HCT116 (cell line): ENCODE data around the gene KIRREL1. TPM values are rescaled to one million over a fixed set of nuclear protein-coding genes. Genes with fewer than 3 reads are reported as not detected.
A peak's percentile ranks its signal among the peaks of the same experiment; 100 is the strongest.

ENCODE experiments used
- ATAC-seq: fragments of 200-7000 bp; cut with Tn5 transposase; 2 replicates; pipeline ENCODE4 v1.9.1; 2020; ENCODE audit warnings: mild to moderate bottlenecking, moderate library complexity
- BruUV-seq: library from RNA; stranded (reverse); fragments of 400-500 nt; replicated peaks from 2 replicates; lab custom pipeline; 2021; lab: Mats Ljungman, UMichigan
- CTCF ChIA-PET: fragments of 300-600 bp; sonication (Branson Sonifier 250); formaldehyde crosslinking; loops from one replicate; lab custom pipeline; 2021; ENCODE audit warnings: antibody characterized with exemption; lab: Charles Lee
- POLR2A ChIA-PET: fragments of 300-600, 350-600 bp; sonication (Branson Sonifier 250); formaldehyde crosslinking; loops from one replicate; lab custom pipeline; 2021; ENCODE audit warnings: antibody characterized with exemption; lab: Charles Lee
- RAD21 ChIA-PET, 2 experiments: fragments of 300-600 bp; sonication (Branson Sonifier 250); formaldehyde crosslinking; loops; one replicate each; lab custom pipeline; 2023; ENCODE audit warnings: low total read pairs in 2 of 2; ENCODE audit not compliant: uncharacterized antibody in 2 of 2, unreplicated experiment in 2 of 2, low non-redundant PET in 1 of 2; lab: Charles Lee
- DNase-seq: peaks from one replicate; pipeline ENCODE4 v3.0.0-alpha.2; 2010; ENCODE audit warnings: low read depth, low spot score
- H2AFZ ChIP-seq: fragments of 200-600 bp; shearing (Covaris generic), sonication (generic); 2 replicates; pipeline ENCODE4 v1.6.1; 2017; ENCODE audit warnings: low read depth, mixed run types, mixed read lengths, antibody characterized with exemption, low read length; ENCODE audit not compliant: poor library complexity, severe bottlenecking
- H3K27ac ChIP-seq: 2 replicates; pipeline ENCODE4 v1.5.1; 2012; ENCODE audit warnings: low read depth, low read length
- H3K27me3 ChIP-seq: fragments of 200-600 bp; sonication (generic); 2 replicates; pipeline ENCODE4 v1.6.1; 2016; ENCODE audit warnings: mixed run types, low read length, mixed read lengths; ENCODE audit not compliant: insufficient read depth
- H3K36me3 ChIP-seq, 2 experiments: fragments of 200-500 bp in 1 of 2; fragments of 200-600 bp in 1 of 2; sonication (Bioruptor generic) in 1 of 2; sonication (generic) in 1 of 2; 2 replicates each; pipeline versions ENCODE4 v1.5.1 to v1.6.1; 2014 to 2016; ENCODE audit warnings: low read length in 2 of 2, inconsistent platforms in 1 of 2, mixed read lengths in 1 of 2, mixed run types in 1 of 2; ENCODE audit not compliant: insufficient read depth in 2 of 2, control insufficient read depth in 1 of 2
- H3K4me1 ChIP-seq, 2 experiments: fragments of 200-600 bp in 1 of 2; sonication (generic) in 1 of 2; 2 replicates each; pipeline versions ENCODE4 v1.5.1 to v1.6.1; 2012 to 2017; ENCODE audit warnings: low read length in 2 of 2, inconsistent platforms in 1 of 2, mild to moderate bottlenecking in 1 of 2, mixed read lengths in 1 of 2, mixed run types in 1 of 2, moderate library complexity in 1 of 2; ENCODE audit not compliant: insufficient read depth in 2 of 2, control insufficient read depth in 1 of 2
- H3K4me2 ChIP-seq: fragments of 200-600 bp; sonication (generic); 2 replicates; pipeline ENCODE4 v1.6.1; 2017; ENCODE audit warnings: mixed run types, low read length, mixed read lengths
- H3K4me3 ChIP-seq, 2 experiments: fragments of 200-600 bp in 1 of 2; sonication (generic) in 1 of 2; replicated peaks in 1 of 2; 2 replicates each; pipeline ENCODE4 v1.5.1; 2011 to 2016; ENCODE audit warnings: low read length in 2 of 2, control low read depth in 1 of 2, low read depth in 1 of 2, mild to moderate bottlenecking in 1 of 2, mixed read lengths in 1 of 2, mixed run types in 1 of 2
- H3K79me2 ChIP-seq: fragments of 200-600 bp; sonication (generic); 2 replicates; pipeline ENCODE4 v1.6.1; 2017; ENCODE audit warnings: mild to moderate bottlenecking, mixed run types, low read length, moderate library complexity, mixed read lengths; ENCODE audit not compliant: insufficient read depth
- H3K9ac ChIP-seq: fragments of 200-600 bp; sonication (generic); 2 replicates; pipeline ENCODE4 v1.6.1; 2016; ENCODE audit warnings: low read length, mixed read lengths
- H3K9me2 ChIP-seq: fragments of 200-600 bp; sonication (generic), shearing (Covaris generic); 2 replicates; pipeline ENCODE4 v1.6.1; 2017; ENCODE audit warnings: mixed run types, mild to moderate bottlenecking, moderate library complexity; ENCODE audit not compliant: insufficient read depth
- H3K9me3 ChIP-seq, 2 experiments: fragments of 200-500 bp in 1 of 2; fragments of 200-600 bp in 1 of 2; sonication (Bioruptor generic) in 1 of 2; sonication (generic) in 1 of 2; 2 replicates each; pipeline ENCODE4 v1.6.1; 2014 to 2017; ENCODE audit warnings: low read length in 2 of 2, mixed read lengths in 2 of 2, inconsistent platforms in 1 of 2, low read depth in 1 of 2, mild to moderate bottlenecking in 1 of 2, mixed run types in 1 of 2, moderate library complexity in 1 of 2; ENCODE audit not compliant: control insufficient read depth in 1 of 2, insufficient read depth in 1 of 2
- H4K20me1 ChIP-seq: fragments of 200-600 bp; sonication (generic), shearing (Covaris generic); 2 replicates; pipeline ENCODE4 v1.6.1; 2017; ENCODE audit warnings: mixed run types, mild to moderate bottlenecking, moderate library complexity; ENCODE audit not compliant: insufficient read depth
- CTCF ChIP-seq, 3 experiments: fragments of 200-600 bp in 1 of 3; sonication (generic) in 1 of 3; IDR thresholded peaks in 2 of 3; conservative IDR thresholded peaks in 1 of 3; 2 replicates each; pipeline ENCODE4 v1.5.1; 2012 to 2017; ENCODE audit warnings: low read depth in 2 of 3, low read length in 2 of 3, antibody characterized with exemption in 1 of 3, borderline replicate concordance in 1 of 3, control low read depth in 1 of 3, mild to moderate bottlenecking in 1 of 3, mixed read lengths in 1 of 3, mixed run types in 1 of 3, moderate library complexity in 1 of 3; ENCODE audit not compliant: insufficient read depth in 1 of 3
- ELF1 ChIP-seq: IDR thresholded peaks from 2 replicates; pipeline ENCODE4 v1.6.1; 2012; ENCODE audit warnings: low read depth, borderline replicate concordance
- FOSL1 ChIP-seq: IDR thresholded peaks from 2 replicates; pipeline ENCODE4 v1.6.1; 2012; ENCODE audit warnings: low read depth
- JUND ChIP-seq: IDR thresholded peaks from 2 replicates; pipeline ENCODE4 v1.6.1; 2012
- RAD21 ChIP-seq: IDR thresholded peaks from 2 replicates; pipeline ENCODE4 v1.6.1; 2012; ENCODE audit warnings: low read depth, mild to moderate bottlenecking
- ZNF274 ChIP-seq: fragments of 200-500 bp; sonication (Bioruptor generic); IDR thresholded peaks from 2 replicates; pipeline ENCODE4 v1.6.1; 2014; ENCODE audit warnings: mild to moderate bottlenecking, low read depth, low read length, inconsistent platforms
- intact Hi-C: fragments of 100-400 bp; cut with micrococcal nuclease; formaldehyde crosslinking; loops from 2 replicates; pipeline ENCODE4 v1.10.0; 2022
- total RNA-seq: library from RNA; stranded (reverse); gene quantifications from one replicate; pipeline ENCODE4 v1.2.1, GENCODE V29; 2021; ENCODE audit not compliant: unreplicated experiment

Gene KIRREL1
- total RNA-seq, 1 experiment from 2014 or later, result 20.0 TPM

DNA sequence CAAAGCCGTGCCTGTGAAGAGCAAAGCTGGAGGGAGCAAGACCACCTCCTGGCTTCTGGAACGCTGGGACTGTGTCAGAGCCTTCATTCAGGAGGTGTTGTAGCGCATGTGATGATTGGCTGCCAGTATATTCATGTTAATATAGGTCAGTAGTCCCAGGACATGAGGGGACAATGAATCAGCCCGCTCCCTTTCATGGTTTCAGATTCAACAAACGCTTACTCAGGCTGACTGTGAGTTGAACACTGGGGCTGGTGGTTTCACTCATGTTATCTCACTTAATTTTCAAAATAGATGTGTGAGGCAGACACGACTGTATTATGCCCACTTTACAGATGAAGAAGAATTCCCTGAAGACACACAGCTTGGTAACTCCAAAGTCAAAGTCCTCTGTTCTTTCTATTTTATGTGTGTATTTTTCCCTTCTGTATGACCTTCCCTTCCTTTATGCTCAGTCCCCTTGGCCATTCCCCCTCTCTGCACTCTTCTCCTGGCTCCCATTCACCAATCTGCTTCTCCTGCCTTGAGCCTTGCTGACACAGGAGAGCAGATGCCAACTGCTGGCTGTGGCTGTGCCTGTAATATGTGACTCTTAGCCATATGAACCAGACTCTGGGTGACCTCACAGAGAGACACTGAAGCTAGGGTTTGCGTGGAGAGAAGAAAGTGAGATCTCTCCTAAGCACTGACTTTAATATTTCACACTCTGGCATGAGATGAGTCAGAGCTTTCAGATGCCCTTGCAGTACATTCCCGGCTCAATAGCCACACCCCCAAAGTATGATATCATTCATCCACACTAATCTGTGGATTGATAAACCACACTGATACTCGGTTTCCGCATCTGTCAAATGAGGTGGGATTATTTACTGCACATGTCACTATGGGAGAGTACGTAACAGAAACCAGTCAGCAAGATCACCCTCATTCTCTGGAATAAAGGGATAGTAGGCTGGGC, 31.4 kb upstream of the KIRREL1 start:
- Histone ChIP-seq H3K36me3 (no peaks in the 10 kb centered on the region), H3K79me2 (no peaks in the 10 kb centered on the region), H3K9me2 (no peaks in the 10 kb centered on the region), H3K4me1 (peaks cover 0 to 10% of the 10 kb centered on the region in 2 experiments; a peak in 2 of 4 replicates), H3K27ac (no peak overlapping the region), H3K27me3 (peaks cover 40% of the 10 kb centered on the region), H4K20me1 (no peaks in the 10 kb centered on the region), H3K4me2 (peak overlapping the region; percentile 38; the same call in 1 of the 2 replicates), H3K4me3 (no peak overlapping the region), H2AFZ (peak overlapping the region; percentile 33), H3K9me3 (no peaks in the 10 kb centered on the region), H3K9ac (no peak overlapping the region)
- CTCF ChIA-PET, result interaction anchor here (1.1 to 16.1 kb wide), 9 partner anchors 14 to 242 kb away, joined by 3 to 393 read pairs (median 6); no protein-coding TSS in a partner anchor
- no TSS peak for BruUV-seq
- DNase-seq (no peak), ATAC-seq (peak; percentile 43)
- TF ChIP-seq ZNF274 (no peak), FOSL1 (peak; percentile 14; the same call in 1 of the 2 replicates), JUND (no peak)
- POLR2A ChIA-PET, result interaction anchor here (1.1 to 1.5 kb wide), 2 partner anchors 157 to 162 kb away, joined by 3 to 7 read pairs; no protein-coding TSS in a partner anchor
- intact Hi-C loops, result loop anchor here (5.0 to 10.0 kb wide), 2 partner anchors 1035 to 1113 kb away; partner anchors contain the start of gene AIM2
- RAD21 ChIA-PET, result interaction anchor here (1.6 to 3.2 kb wide), 4 partner anchors 84 to 162 kb away, joined by 3 to 18 read pairs (median 14); no protein-coding TSS in a partner anchor

DNA sequence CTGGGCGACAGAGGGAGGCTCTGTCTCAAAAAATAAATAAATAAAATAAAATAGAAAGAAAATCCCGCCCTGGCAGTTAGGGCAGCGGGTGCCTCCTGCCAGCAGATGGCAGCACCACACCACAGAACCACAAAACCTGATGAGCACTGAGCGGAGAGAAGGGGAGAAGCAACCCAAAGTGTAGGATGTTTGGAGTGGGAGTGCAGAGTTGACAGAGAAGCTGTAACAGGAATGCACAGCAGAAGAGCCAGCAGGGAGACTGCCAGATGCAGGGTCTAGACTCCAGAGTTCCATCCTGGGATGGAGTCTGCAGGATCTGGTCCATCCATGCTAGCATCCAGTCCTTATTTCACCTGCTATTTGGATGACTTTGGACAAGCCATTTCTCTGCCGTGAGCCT, 29.7 kb upstream of the KIRREL1 start:
- Histone ChIP-seq H3K9me3 (no peaks in the 10 kb centered on the region), H2AFZ (no peak overlapping the region), H3K4me3 (no peak overlapping the region), H3K4me2 (peak overlapping the region; percentile 41; the same call in 1 of the 2 replicates), H3K27ac (no peak overlapping the region), H3K9me2 (no peaks in the 10 kb centered on the region), H3K79me2 (no peaks in the 10 kb centered on the region), H4K20me1 (no peaks in the 10 kb centered on the region), H3K36me3 (no peaks in the 10 kb centered on the region), H3K4me1 (peaks cover 0 to 10% of the 10 kb centered on the region in 2 experiments; a peak in 2 of 4 replicates), H3K27me3 (peaks cover 25% of the 10 kb centered on the region), H3K9ac (no peak overlapping the region)
- ChIA-PET RAD21 (interaction anchor here (1.2 to 3.2 kb wide), 5 partner anchors 156 to 161 kb away, joined by 3 to 18 read pairs (median 14); no protein-coding TSS in a partner anchor), POLR2A (interaction anchor here (1.3 kb wide), 1 partner anchor 161 kb away, joined by 3 read pairs; no protein-coding TSS in a partner anchor), CTCF (interaction anchor here (1.4 to 16.1 kb wide), 5 partner anchors 16 to 240 kb away, joined by 4 to 393 read pairs (median 7); no protein-coding TSS in a partner anchor)
- intact Hi-C loops, result loop anchor here (1.0 to 10.0 kb wide), 4 partner anchors 158 to 1111 kb away; partner anchors contain the start of gene AIM2
- BruUV-seq, result no TSS peak
- TF ChIP-seq RAD21, result peak; percentile 95
- TF ChIP-seq CTCF (IDR thresholded peaks at IDR 0.05 in 2 of 3, conservative IDR thresholded peaks at IDR 0.05 in 1 of 3; ENCODE audit: borderline replicate concordance in 1 of 3, insufficient read depth in 1 of 3, low read depth in 2 of 3, low read length in 2 of 3), result peak; percentile 71 to 96 (median 80)
- TF ChIP-seq ELF1, result no peak
- DNase-seq (peak; percentile 39), ATAC-seq (peak; percentile 88)
